H1 (cell line): ENCODE measurements around the gene RAB11FIP3. TPM values are rescaled to one million over a fixed set of nuclear protein-coding genes. Genes with fewer than 3 reads are reported as not detected.
A peak's percentile ranks its signal among the peaks of the same experiment; 100 is the strongest.

Experiments
- CTCF ChIA-PET: fragments of 300-600 bp; sonication (Branson Sonifier 250); formaldehyde crosslinking; loops from one replicate; lab custom pipeline; 2021; ENCODE audit not compliant: partially characterized antibody; lab: Charles Lee
- POLR2A ChIA-PET: fragments of 300-600 bp; sonication (Branson Sonifier 250); formaldehyde crosslinking; loops from one replicate; lab custom pipeline; 2021; ENCODE audit warnings: inconsistent platforms; ENCODE audit not compliant: partially characterized antibody; lab: Charles Lee
- DNase-seq, 2 experiments: peaks; one replicate each; pipeline versions ENCODE4 v3.0.0 to v3.0.0-alpha.2; 2010 to 2022; ENCODE audit warnings: low spot score in 2 of 2, low read depth in 1 of 2, mixed read lengths in 1 of 2
- FAIRE-seq: peaks from 2 replicates; lab custom pipeline; 2011; peaks lifted over from hg19 to GRCh38; lab: Jason Lieb, UNC
- H2AFZ ChIP-seq: 2 replicates; pipeline ENCODE4 v1.8.1; 2012; ENCODE audit warnings: low read length, inconsistent platforms
- H2AK5ac ChIP-seq: 2 replicates; pipeline ENCODE4 v1.6.1; 2013; ENCODE audit warnings: low read depth, low read length
- H2BK120ac ChIP-seq: replicated peaks from 2 replicates; pipeline ENCODE3; 2013; ENCODE audit warnings: low read depth, low read length, inconsistent platforms
- H2BK12ac ChIP-seq: 2 replicates; pipeline ENCODE4 v1.6.1; 2013; ENCODE audit warnings: low read depth, low read length
- H2BK15ac ChIP-seq: 2 replicates; pipeline ENCODE4 v1.6.1; 2013; ENCODE audit warnings: low read length
- H2BK20ac ChIP-seq: 2 replicates; pipeline ENCODE4 v1.6.1; 2013; ENCODE audit warnings: low read length
- H2BK5ac ChIP-seq: 2 replicates; pipeline ENCODE4 v1.6.1; 2013; ENCODE audit warnings: low read depth, low read length
- H3K14ac ChIP-seq: 2 replicates; pipeline ENCODE4 v1.6.1; 2013; ENCODE audit warnings: inconsistent platforms; ENCODE audit not compliant: insufficient read length
- H3K18ac ChIP-seq: 2 replicates; pipeline ENCODE4 v1.6.1; 2013; ENCODE audit warnings: low read length; ENCODE audit errors: extremely low read depth
- H3K23ac ChIP-seq: 2 replicates; pipeline ENCODE4 v1.6.1; 2013; ENCODE audit warnings: inconsistent platforms; ENCODE audit not compliant: insufficient read length
- H3K23me2 ChIP-seq: 2 replicates; pipeline ENCODE4 v1.6.1; 2013; ENCODE audit warnings: low read depth, low read length
- H3K27ac ChIP-seq: 2 replicates; pipeline ENCODE4 v1.6.1; 2011; ENCODE audit warnings: low read depth, low read length, inconsistent platforms
- H3K27me3 ChIP-seq, 4 experiments: replicated peaks in 1 of 4; 1 replicate in 1 of 4; 2 replicates in 3 of 4; pipeline versions ENCODE4 v1.6.1 to v1.8.1; 2011 to 2013; ENCODE audit warnings: low read length in 3 of 4, mild to moderate bottlenecking in 3 of 4, inconsistent platforms in 2 of 4, mixed read lengths in 2 of 4, moderate library complexity in 1 of 4; ENCODE audit not compliant: control insufficient read depth in 3 of 4, insufficient read depth in 3 of 4; ENCODE audit errors: extremely low read depth in 1 of 4
- H3K36me3 ChIP-seq, 4 experiments: 2 replicates each; pipeline versions ENCODE4 v1.6.1 to v1.8.1; 2011 to 2013; ENCODE audit warnings: mild to moderate bottlenecking in 4 of 4, low read length in 3 of 4, moderate library complexity in 2 of 4, control low read depth in 1 of 4, inconsistent platforms in 1 of 4; ENCODE audit not compliant: insufficient read depth in 4 of 4, control insufficient read depth in 2 of 4
- H3K4ac ChIP-seq: replicated peaks from 2 replicates; pipeline ENCODE3; 2013; ENCODE audit warnings: low read length, low read depth, mixed read lengths, inconsistent platforms; ENCODE audit not compliant: insufficient read length
- H3K4me1 ChIP-seq, 4 experiments: replicated peaks in 1 of 4; 1 replicate in 1 of 4; 2 replicates in 3 of 4; pipeline versions ENCODE4 v1.6.1 to v1.8.1; 2011 to 2013; ENCODE audit warnings: low read length in 3 of 4, inconsistent platforms in 2 of 4, mixed read lengths in 1 of 4; ENCODE audit not compliant: insufficient read depth in 4 of 4, control insufficient read depth in 3 of 4
- H3K4me2 ChIP-seq, 2 experiments: 2 replicates each; pipeline versions ENCODE4 v1.6.1 to v1.8.1; 2011 to 2013; ENCODE audit warnings: low read depth in 2 of 2, low read length in 2 of 2, control low read depth in 1 of 2, inconsistent platforms in 1 of 2, mild to moderate bottlenecking in 1 of 2; ENCODE audit not compliant: insufficient read depth in 1 of 2
- H3K4me3 ChIP-seq, 4 experiments: fragments of 200-600, 300-600 bp in 1 of 4; sonication (generic), shearing (Covaris generic), sonication (Bioruptor Twin) in 1 of 4; 2 replicates each; pipeline versions ENCODE4 v1.5.1 to v1.8.1; 2011 to 2016; ENCODE audit warnings: low read length in 4 of 4, low read depth in 3 of 4, control low read depth in 2 of 4, inconsistent platforms in 2 of 4, mild to moderate bottlenecking in 2 of 4, mixed read lengths in 1 of 4, moderate library complexity in 1 of 4; ENCODE audit not compliant: insufficient read depth in 2 of 4; ENCODE audit errors: extremely low read depth in 1 of 4
- H3K56ac ChIP-seq: replicated peaks from 2 replicates; pipeline ENCODE3; 2013; ENCODE audit warnings: low read depth, mild to moderate bottlenecking, mixed read lengths, low read length, inconsistent platforms; ENCODE audit not compliant: insufficient read length
- H3K79me1 ChIP-seq: 2 replicates; pipeline ENCODE4 v1.6.1; 2013; ENCODE audit warnings: low read depth, low read length, control low read depth
- H3K79me2 ChIP-seq, 2 experiments: 2 replicates each; pipeline versions ENCODE4 v1.6.1 to v1.8.1; 2012 to 2013; ENCODE audit warnings: low read length in 2 of 2, mild to moderate bottlenecking in 2 of 2, inconsistent platforms in 1 of 2; ENCODE audit not compliant: insufficient read depth in 2 of 2, control insufficient read depth in 1 of 2
- H3K9ac ChIP-seq, 4 experiments: replicated peaks in 1 of 4; 1 replicate in 1 of 4; 2 replicates in 3 of 4; pipeline versions ENCODE4 v1.6.1 to v1.8.1; 2011 to 2013; ENCODE audit warnings: low read depth in 3 of 4, low read length in 3 of 4, control low read depth in 2 of 4, mild to moderate bottlenecking in 2 of 4, moderate library complexity in 2 of 4, inconsistent platforms in 1 of 4; ENCODE audit errors: extremely low read depth in 1 of 4
- H3K9me3 ChIP-seq, 2 experiments: 2 replicates each; pipeline versions ENCODE4 v1.6.1 to v1.8.1; 2012 to 2013; ENCODE audit warnings: mild to moderate bottlenecking in 2 of 2, moderate library complexity in 2 of 2, control low read depth in 1 of 2, inconsistent platforms in 1 of 2, low read depth in 1 of 2, low read length in 1 of 2, mixed read lengths in 1 of 2; ENCODE audit not compliant: insufficient read depth in 2 of 2
- H4K20me1 ChIP-seq, 2 experiments: replicated peaks in 1 of 2; 2 replicates each; pipeline versions ENCODE3 to v1.8.1; 2011 to 2013; ENCODE audit warnings: inconsistent platforms in 2 of 2, low read length in 2 of 2, mild to moderate bottlenecking in 1 of 2; ENCODE audit not compliant: insufficient read depth in 2 of 2, control insufficient read depth in 1 of 2
- H4K5ac ChIP-seq: 2 replicates; pipeline ENCODE4 v1.6.1; 2013; ENCODE audit warnings: low read length, low read depth, mixed read lengths, inconsistent platforms; ENCODE audit not compliant: insufficient read length
- H4K8ac ChIP-seq: 2 replicates; pipeline ENCODE4 v1.8.0; 2013; ENCODE audit warnings: mild to moderate bottlenecking, moderate library complexity, low read length, inconsistent platforms; ENCODE audit not compliant: insufficient read depth; ENCODE audit errors: extremely low read depth
- H4K91ac ChIP-seq: replicated peaks from 2 replicates; pipeline ENCODE3; 2013; ENCODE audit warnings: low read length, mixed read lengths, inconsistent platforms; ENCODE audit not compliant: insufficient read length
- FOSL1 ChIP-seq: IDR thresholded peaks from 2 replicates; pipeline ENCODE4 v1.6.1; 2011; ENCODE audit warnings: mild to moderate bottlenecking, low read depth, low read length, moderate library complexity; ENCODE audit not compliant: insufficient read depth
- NANOG ChIP-seq: IDR thresholded peaks from 2 replicates; pipeline ENCODE4 v1.6.1; 2011; ENCODE audit warnings: low read length, low read depth, mild to moderate bottlenecking, inconsistent platforms; ENCODE audit not compliant: insufficient read depth, poor library complexity, severe bottlenecking
- NRF1 ChIP-seq: IDR thresholded peaks from 2 replicates; pipeline ENCODE4 v1.6.1; 2011; ENCODE audit warnings: mild to moderate bottlenecking, low read depth, low read length, improper control_type of control experiment
- PHF8 ChIP-seq: fragments of 200-600 bp; sonication (generic); conservative IDR thresholded peaks from 2 replicates; pipeline ENCODE4 v1.7.1; 2012; ENCODE audit warnings: low read depth, mild to moderate bottlenecking, inconsistent platforms, low read length, moderate library complexity
- POLR2AphosphoS5 ChIP-seq: IDR thresholded peaks from 2 replicates; pipeline ENCODE4 v1.6.1; 2011; ENCODE audit warnings: low read depth, low read length
- SIX5 ChIP-seq: IDR thresholded peaks from 2 replicates; pipeline ENCODE4 v1.6.1; 2011; ENCODE audit warnings: mild to moderate bottlenecking, low read depth, low read length
- SP2 ChIP-seq: IDR thresholded peaks from 2 replicates; pipeline ENCODE4 v1.6.1; 2012; ENCODE audit warnings: mild to moderate bottlenecking, low read length, inconsistent platforms
- WGBS, 2 experiments: shearing (Covaris generic) in 1 of 2; methylation state at CpG; one replicate each; pipeline versions ENCODE4 v1.1.6 to v1.1.7; 2013 to 2015; ENCODE audit warnings: low lambda C conversion rate in 2 of 2, mixed read lengths in 2 of 2, inconsistent platforms in 1 of 2, low coverage in 1 of 2, missing lambda C conversion rate in 1 of 2; ENCODE audit not compliant: insufficient replicate concordance in 2 of 2, insufficient coverage in 1 of 2, insufficient read length in 1 of 2; ENCODE audit errors: extremely low coverage in 1 of 2, missing lambda C conversion rate in 1 of 2; 5-methylcytosine and 5-hydroxymethylcytosine counted together
- polyA plus RNA-seq, 7 experiments: library from polyadenylated mRNA; depleted of rRNA in 3 of 7; stranded (reverse) in 5 of 7; unstranded in 2 of 7; fragments of >200 nt in 5 of 7; fragments of 200-250 nt in 2 of 7; gene quantifications; 1 replicate in 5 of 7; 2 replicates in 1 of 7; 4 replicates in 1 of 7; pipeline versions ENCODE4 v1.2.1 to v1.2.3, GENCODE V29; 2011 to 2013; ENCODE audit warnings: missing spikeins in 2 of 7, mixed read lengths in 2 of 7
- total RNA-seq: library from RNA; stranded (reverse); fragmentation: NEBNext Ultra II Directional; extraction: Animal tissue kit (Norgen Biotek cat#: 25700); gene quantifications from 2 replicates; pipeline ENCODE4 v1.2.1, GENCODE V29; 2021

The RAB11FIP3 gene
- total and polyA plus RNA-seq, 2 of the 8 experiments (the other 6 are each of a cell fraction or from before 2014, with no cell fraction given): 9.3 to 35.2 TPM

DNA sequence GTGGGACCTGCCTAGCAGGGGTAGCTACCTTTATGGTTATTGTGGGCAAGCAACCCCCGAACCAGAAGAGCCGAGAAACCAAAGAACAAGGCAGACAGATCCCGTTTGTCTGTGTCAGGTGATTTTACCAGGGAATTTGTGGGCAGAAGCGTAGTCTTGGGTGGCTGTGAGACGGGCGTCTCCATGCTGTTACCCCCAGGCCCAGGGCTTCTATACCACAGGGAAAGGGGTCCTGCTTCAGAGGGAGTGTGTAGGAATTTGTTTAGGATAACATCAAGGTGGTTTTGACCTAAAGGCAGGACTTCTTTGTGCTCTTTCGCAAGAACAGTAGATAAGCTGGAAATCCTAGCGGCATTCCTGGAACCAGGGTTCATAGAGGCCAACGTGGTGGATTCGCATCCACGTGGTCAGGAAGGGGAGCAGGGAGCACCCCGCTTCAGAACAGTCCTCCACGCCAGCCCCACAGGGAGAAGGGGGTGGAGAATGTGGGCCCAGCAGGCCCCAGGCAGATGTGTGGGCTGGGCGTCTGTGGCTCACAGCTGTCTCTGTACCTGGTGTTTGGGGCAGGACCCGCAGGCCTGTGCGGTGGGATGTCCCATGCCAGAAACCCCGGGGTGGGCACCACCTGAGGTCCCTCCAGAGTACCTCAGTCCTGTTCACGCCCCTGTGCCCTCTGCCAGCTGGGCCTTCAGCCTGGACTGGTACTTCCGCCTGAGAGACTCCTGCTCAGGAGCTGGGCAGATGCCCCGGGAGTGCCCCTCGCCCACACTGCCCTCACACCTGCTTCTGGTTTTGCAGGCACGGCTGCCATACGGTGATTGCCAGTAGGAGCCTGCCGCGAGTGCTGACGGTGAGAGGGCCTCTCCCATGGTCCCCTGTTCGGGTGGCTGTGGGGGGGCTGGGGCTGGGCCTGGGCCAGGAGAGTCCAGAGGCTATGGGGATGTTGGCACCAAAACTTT lies 19.6 kb upstream of the RAB11FIP3 start:
- H3K4ac ChIP-seq: no peak overlapping the region
- H3K9ac ChIP-seq: peak overlapping the region in 1 of 4 experiments; percentile 10; a peak in 1 of 7 replicates
- no peak overlapping the region for H2BK15ac ChIP-seq
- H3K36me3 ChIP-seq: peaks cover 0 to 3% (median under 1%) of the 10 kb centered on the region in 4 experiments; a peak in 1 of 8 replicates
- H3K27me3 ChIP-seq: no peaks in the 10 kb centered on the region
- H3K18ac ChIP-seq: no peak overlapping the region
- no peak overlapping the region for H3K14ac ChIP-seq
- no peak overlapping the region for H4K5ac ChIP-seq
- DNase-seq (no peak), FAIRE-seq (no peak)
- no peak for TF ChIP-seq PHF8
- TF ChIP-seq FOSL1: no peak
- TF ChIP-seq NRF1: no peak
- TF ChIP-seq SIX5: no peak
- no peak for TF ChIP-seq POLR2AphosphoS5
- TF ChIP-seq NANOG: no peak
- TF ChIP-seq SP2: no peak
- POLR2A ChIA-PET: interaction anchor here (0.9 to 3.2 kb wide), 6 partner anchors 8 to 137 kb away, joined by 3 to 13 read pairs (median 6); no protein-coding TSS in a partner anchor
- no peak overlapping the region for H3K56ac ChIP-seq
- H4K8ac ChIP-seq: no peak overlapping the region
- H2BK5ac ChIP-seq: no peak overlapping the region
- peak overlapping the region; percentile 10; the same call in 1 of the 2 replicates for H3K27ac ChIP-seq
- no peak overlapping the region for H3K4me2 ChIP-seq
- no peaks in the 10 kb centered on the region for H3K4me1 ChIP-seq
- no peak overlapping the region for H4K91ac ChIP-seq
- H3K9me3 ChIP-seq: no peaks in the 10 kb centered on the region
- no peak overlapping the region for H3K4me3 ChIP-seq
- no peak overlapping the region for H2BK20ac ChIP-seq
- no peak overlapping the region for H2BK12ac ChIP-seq
- no peaks in the 10 kb centered on the region; the same call in 1 of the 2 replicates for H3K23me2 ChIP-seq
- H4K20me1 ChIP-seq: no peaks in the 10 kb centered on the region
- WGBS, 2 experiments: 89% methylated on average over 27 of the region's 27 CpGs; no CpG with 5 or more reads in 1 of the 2 experiments
- no peak overlapping the region for H2AFZ ChIP-seq
- no peak overlapping the region for H2BK120ac ChIP-seq
- no peaks in the 10 kb centered on the region for H3K79me2 ChIP-seq
- CTCF ChIA-PET: interaction anchor here (0.8 to 2.9 kb wide), 2 partner anchors 15 to 82 kb away, joined by 3 to 11 read pairs; no protein-coding TSS in a partner anchor
- no peaks in the 10 kb centered on the region for H3K79me1 ChIP-seq
- no peak overlapping the region for H3K23ac ChIP-seq
- H2AK5ac ChIP-seq: no peak overlapping the region
